ENCODE data around the gene NRN1. TPM values are rescaled to one million over a fixed set of nuclear protein-coding genes. Genes with fewer than 3 reads are reported as not detected.

Gene NRN1
- total and polyA plus RNA-seq, 2 donors (not counting 1 experiment from before 2014, with no cell fraction given), result 0.12 TPM; not detected in 1

DNA sequence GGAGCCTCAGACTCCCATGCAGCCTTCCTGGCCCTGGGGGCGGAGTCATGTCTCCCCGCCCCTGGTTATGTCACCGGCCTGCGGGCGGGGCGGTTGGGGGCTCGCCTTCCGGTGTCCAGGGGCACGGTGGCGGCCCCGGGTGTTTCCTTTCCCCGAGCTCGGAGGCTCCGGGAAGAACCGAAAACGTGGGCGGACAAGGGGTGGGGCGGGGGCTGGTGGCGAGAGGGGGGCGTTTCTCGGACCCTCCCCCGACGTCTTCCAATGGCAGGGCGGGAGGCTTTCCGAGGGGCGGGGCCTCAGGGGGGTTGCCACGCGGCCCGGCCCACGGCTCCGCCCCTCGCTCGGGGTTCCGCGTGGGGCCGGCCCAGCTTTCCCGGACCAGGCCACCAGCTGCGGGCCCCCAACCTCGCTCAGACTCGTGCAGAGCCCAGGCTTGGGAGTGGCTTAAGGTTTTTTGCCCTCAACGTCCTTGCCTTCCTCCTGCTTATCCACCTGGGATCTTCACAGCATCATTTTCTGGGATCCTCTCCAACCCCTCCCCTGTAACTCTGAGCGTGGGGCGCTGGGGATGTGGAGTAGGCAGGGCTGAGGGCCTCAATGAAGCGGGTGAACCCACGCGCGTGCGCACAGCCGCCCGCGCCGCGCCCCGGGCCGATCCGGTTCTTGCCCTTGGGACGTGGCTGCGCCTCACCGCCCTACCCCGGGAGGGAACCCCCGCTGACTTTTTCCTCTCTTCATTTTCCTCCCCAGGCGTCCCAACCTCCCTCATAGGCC, 2.1 kb upstream of the NRN1 start:
- no peak overlapping the region for H2AFZ ChIP-seq (ENCODE audit: low read length)
- peaks cover 40% of the 10 kb centered on the region for H3K27me3 ChIP-seq (ENCODE audit: control insufficient read depth, insufficient read depth, low read length)
- DNase-seq (ENCODE audit: low read depth in 2 of 2), result no peak
- H3K4me3 ChIP-seq (replicated peaks in 1 of 4; ENCODE audit: control extremely low read depth in 1 of 4, insufficient read depth in 1 of 4, low read depth in 3 of 4, low read length in 4 of 4), result peak overlapping the region; percentile 12 to 45 (median 24)
- H3K36me3 ChIP-seq (ENCODE audit: control insufficient read depth, insufficient read depth, low read length), result no peaks in the 10 kb centered on the region
- no peak overlapping the region for H3K27ac ChIP-seq (ENCODE audit: insufficient read depth, low read length)
- TF ChIP-seq, protein P1, sequence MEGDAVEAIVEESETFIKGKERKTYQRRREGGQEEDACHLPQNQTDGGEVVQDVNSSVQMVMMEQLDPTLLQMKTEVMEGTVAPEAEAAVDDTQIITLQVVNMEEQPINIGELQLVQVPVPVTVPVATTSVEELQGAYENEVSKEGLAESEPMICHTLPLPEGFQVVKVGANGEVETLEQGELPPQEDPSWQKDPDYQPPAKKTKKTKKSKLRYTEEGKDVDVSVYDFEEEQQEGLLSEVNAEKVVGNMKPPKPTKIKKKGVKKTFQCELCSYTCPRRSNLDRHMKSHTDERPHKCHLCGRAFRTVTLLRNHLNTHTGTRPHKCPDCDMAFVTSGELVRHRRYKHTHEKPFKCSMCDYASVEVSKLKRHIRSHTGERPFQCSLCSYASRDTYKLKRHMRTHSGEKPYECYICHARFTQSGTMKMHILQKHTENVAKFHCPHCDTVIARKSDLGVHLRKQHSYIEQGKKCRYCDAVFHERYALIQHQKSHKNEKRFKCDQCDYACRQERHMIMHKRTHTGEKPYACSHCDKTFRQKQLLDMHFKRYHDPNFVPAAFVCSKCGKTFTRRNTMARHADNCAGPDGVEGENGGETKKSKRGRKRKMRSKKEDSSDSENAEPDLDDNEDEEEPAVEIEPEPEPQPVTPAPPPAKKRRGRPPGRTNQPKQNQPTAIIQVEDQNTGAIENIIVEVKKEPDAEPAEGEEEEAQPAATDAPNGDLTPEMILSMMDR (conservative IDR thresholded peaks at IDR 0.05 in 1 of 2, IDR thresholded peaks at IDR 0.05 in 1 of 2; ENCODE audit: low read depth in 1 of 2, low read length in 2 of 2), result no peak
- TF ChIP-seq EZH2 (IDR thresholded peaks at IDR 0.05; ENCODE audit: low read length, missing control alignments), result no peak
- H3K79me2 ChIP-seq (ENCODE audit: control insufficient read depth, insufficient read depth, low read length), result no peaks in the 10 kb centered on the region
- H3K9me3 ChIP-seq (ENCODE audit: control insufficient read depth, insufficient read depth, low read depth, low read length), result no peaks in the 10 kb centered on the region
- peak overlapping the region; percentile 61 for H3K4me2 ChIP-seq (ENCODE audit: extremely low read depth, insufficient read depth, low read length)
- H3K4me1 ChIP-seq (ENCODE audit: control insufficient read depth, extremely low read depth, insufficient read depth, low read length), result no peaks in the 10 kb centered on the region
- H4K20me1 ChIP-seq (ENCODE audit: control insufficient read depth, extremely low read depth, insufficient read depth, low read length), result no peaks in the 10 kb centered on the region
- H3K9ac ChIP-seq (ENCODE audit: insufficient read depth, low read length), result no peak overlapping the region

DNA sequence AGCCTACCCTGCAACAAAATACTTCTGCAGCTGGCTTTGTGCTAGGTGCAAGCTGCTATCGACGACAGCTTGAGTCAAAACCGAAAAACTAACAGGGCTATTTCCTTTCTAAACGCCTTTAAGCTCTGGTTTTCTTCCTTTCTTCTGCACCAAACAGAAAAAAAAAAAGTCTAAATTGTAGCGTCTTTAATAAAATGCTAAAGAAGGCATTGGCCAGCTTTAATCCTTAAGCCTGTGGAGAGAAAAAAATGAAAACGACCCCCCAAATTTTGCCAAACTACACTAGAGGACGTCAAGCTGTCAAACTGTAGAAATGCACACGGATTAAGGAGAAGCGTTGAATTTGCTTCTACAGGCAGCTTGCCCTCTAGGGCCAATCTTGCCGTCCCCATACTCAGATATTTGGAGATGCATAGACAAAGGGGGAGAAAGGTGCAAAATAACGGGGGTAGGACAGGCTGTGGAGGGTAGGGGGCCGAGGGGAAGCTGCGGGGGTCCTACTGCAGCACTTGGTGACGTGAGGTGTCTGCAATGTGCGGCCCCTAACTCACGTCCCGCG, 1.4 kb upstream of the NRN1 start:
- Histone ChIP-seq H3K9me3 (ENCODE audit: control insufficient read depth, insufficient read depth, low read depth, low read length) (no peaks in the 10 kb centered on the region), H3K36me3 (ENCODE audit: control insufficient read depth, insufficient read depth, low read length) (no peaks in the 10 kb centered on the region), H3K27ac (ENCODE audit: insufficient read depth, low read length) (no peak overlapping the region), H3K27me3 (ENCODE audit: control insufficient read depth, insufficient read depth, low read length) (peaks cover 40% of the 10 kb centered on the region), H4K20me1 (ENCODE audit: control insufficient read depth, extremely low read depth, insufficient read depth, low read length) (no peaks in the 10 kb centered on the region), H3K79me2 (ENCODE audit: control insufficient read depth, insufficient read depth, low read length) (no peaks in the 10 kb centered on the region), H3K4me1 (ENCODE audit: control insufficient read depth, extremely low read depth, insufficient read depth, low read length) (no peaks in the 10 kb centered on the region), H2AFZ (ENCODE audit: low read length) (no peak overlapping the region), H3K4me3 (replicated peaks in 1 of 4; ENCODE audit: control extremely low read depth in 1 of 4, insufficient read depth in 1 of 4, low read depth in 3 of 4, low read length in 4 of 4) (peak overlapping the region in 3 of 4 experiments; percentile 12 to 45 (median 27)), H3K9ac (ENCODE audit: insufficient read depth, low read length) (no peak overlapping the region), H3K4me2 (ENCODE audit: extremely low read depth, insufficient read depth, low read length) (peak overlapping the region; percentile 61)
- DNase-seq (ENCODE audit: low read depth in 2 of 2), result no peak
- TF ChIP-seq EZH2 (IDR thresholded peaks at IDR 0.05; ENCODE audit: low read length, missing control alignments), result no peak
- TF ChIP-seq, protein P1 (conservative IDR thresholded peaks at IDR 0.05 in 1 of 2, IDR thresholded peaks at IDR 0.05 in 1 of 2; ENCODE audit: low read depth in 1 of 2, low read length in 2 of 2), result no peak

DNA sequence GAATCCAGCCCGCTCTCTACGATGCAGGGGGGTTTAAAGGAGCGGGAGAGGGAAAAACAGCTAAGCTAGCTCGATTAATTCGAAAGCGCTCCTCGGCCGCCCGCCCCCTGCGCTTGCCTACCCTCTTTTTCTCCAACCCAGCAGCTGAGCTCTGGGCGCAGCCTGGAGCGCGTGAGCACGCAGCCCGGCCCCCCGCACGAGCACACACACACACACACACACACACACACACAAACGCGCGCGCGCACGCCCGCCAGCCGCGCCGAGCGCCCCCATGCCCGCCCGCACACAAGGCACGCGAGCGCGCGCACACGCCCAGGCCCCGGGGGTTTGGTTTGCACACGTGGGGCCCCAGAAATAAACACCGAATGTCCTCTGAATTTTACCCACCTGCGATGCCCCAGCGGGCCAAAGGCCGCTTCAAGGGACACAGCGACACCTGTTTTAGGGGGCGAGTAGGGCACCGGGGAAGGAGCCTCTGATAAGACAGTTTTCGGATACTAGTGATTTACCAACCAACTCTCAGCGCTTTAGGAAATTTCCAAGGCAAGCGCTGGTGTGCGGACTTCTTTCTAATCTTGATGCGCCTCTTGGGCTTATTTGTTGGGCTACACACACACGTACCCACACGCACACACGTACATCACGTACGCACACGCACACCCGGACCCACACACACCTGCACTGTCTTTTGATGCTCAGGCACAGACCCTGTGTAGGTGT, 802 bp upstream of the NRN1 start:
- DNase-seq (ENCODE audit: low read depth in 2 of 2), result no peak
- Histone ChIP-seq H3K79me2 (ENCODE audit: control insufficient read depth, insufficient read depth, low read length) (no peaks in the 10 kb centered on the region), H3K4me1 (ENCODE audit: control insufficient read depth, extremely low read depth, insufficient read depth, low read length) (no peaks in the 10 kb centered on the region), H4K20me1 (ENCODE audit: control insufficient read depth, extremely low read depth, insufficient read depth, low read length) (no peaks in the 10 kb centered on the region), H3K27me3 (ENCODE audit: control insufficient read depth, insufficient read depth, low read length) (peaks cover 46% of the 10 kb centered on the region), H3K27ac (ENCODE audit: insufficient read depth, low read length) (no peak overlapping the region), H2AFZ (ENCODE audit: low read length) (no peak overlapping the region), H3K36me3 (ENCODE audit: control insufficient read depth, insufficient read depth, low read length) (no peaks in the 10 kb centered on the region), H3K4me2 (ENCODE audit: extremely low read depth, insufficient read depth, low read length) (peak overlapping the region; percentile 37), H3K9ac (ENCODE audit: insufficient read depth, low read length) (no peak overlapping the region), H3K9me3 (ENCODE audit: control insufficient read depth, insufficient read depth, low read depth, low read length) (no peaks in the 10 kb centered on the region), H3K4me3 (replicated peaks in 1 of 4; ENCODE audit: control extremely low read depth in 1 of 4, insufficient read depth in 1 of 4, low read depth in 3 of 4, low read length in 4 of 4) (no peak overlapping the region)
- TF ChIP-seq, protein P1 (conservative IDR thresholded peaks at IDR 0.05 in 1 of 2, IDR thresholded peaks at IDR 0.05 in 1 of 2; ENCODE audit: low read depth in 1 of 2, low read length in 2 of 2), result no peak
- peak; percentile 71 for TF ChIP-seq EZH2 (IDR thresholded peaks at IDR 0.05; ENCODE audit: low read length, missing control alignments)
